H1 (cell line): ENCODE results near the gene SOCS6.

ENCODE experiments used
- CREB1 ChIP-seq: IDR thresholded peaks from 2 replicates; pipeline ENCODE4 v1.6.1; 2012; ENCODE audit warnings: inconsistent platforms
- CTCF ChIP-seq, 3 experiments: IDR thresholded peaks; 1 replicate in 2 of 3; 2 replicates in 1 of 3; pipeline versions ENCODE4 v1.5.1 to v1.6.1; 2011; ENCODE audit warnings: low read length in 3 of 3, mild to moderate bottlenecking in 3 of 3, inconsistent platforms in 2 of 3, low read depth in 1 of 3, moderate library complexity in 1 of 3; ENCODE audit not compliant: insufficient read depth in 1 of 3; ENCODE audit errors: control extremely low read depth in 1 of 3
- EP300 ChIP-seq, 2 experiments: IDR thresholded peaks; 1 replicate in 1 of 2; 2 replicates in 1 of 2; pipeline ENCODE4 v1.6.1; 2011 to 2012; ENCODE audit warnings: low read depth in 2 of 2, low read length in 2 of 2, mild to moderate bottlenecking in 2 of 2, borderline replicate concordance in 1 of 2, inconsistent platforms in 1 of 2, moderate library complexity in 1 of 2
- HDAC6 ChIP-seq: IDR thresholded peaks from one replicate; pipeline ENCODE4 v1.7.1; 2012; ENCODE audit warnings: low read depth, mild to moderate bottlenecking, inconsistent platforms, low read length, moderate library complexity
- JUN ChIP-seq: IDR thresholded peaks from 2 replicates; pipeline ENCODE4 v1.6.1; 2011; ENCODE audit warnings: low read depth, mild to moderate bottlenecking, improper control_type of control experiment, low read length
- MAFK ChIP-seq: IDR thresholded peaks from 2 replicates; pipeline ENCODE4 v1.6.1; 2012; ENCODE audit warnings: low read depth, mild to moderate bottlenecking, improper control_type of control experiment, low read length
- MAX ChIP-seq: IDR thresholded peaks from 2 replicates; pipeline ENCODE4 v1.6.1; 2012; ENCODE audit warnings: inconsistent platforms
- POLR2A ChIP-seq, 2 experiments: IDR thresholded peaks; 1 replicate in 1 of 2; 2 replicates in 1 of 2; pipeline ENCODE4 v1.6.1; 2011; ENCODE audit warnings: low read depth in 2 of 2, low read length in 2 of 2, mild to moderate bottlenecking in 2 of 2; ENCODE audit errors: control extremely low read depth in 1 of 2
- POLR2AphosphoS5 ChIP-seq: IDR thresholded peaks from 2 replicates; pipeline ENCODE4 v1.6.1; 2011; ENCODE audit warnings: low read depth, low read length
- RAD21 ChIP-seq, 2 experiments: IDR thresholded peaks in 1 of 2; conservative IDR thresholded peaks in 1 of 2; 2 replicates each; pipeline ENCODE4 v1.6.1; 2011; ENCODE audit warnings: low read depth in 2 of 2, low read length in 2 of 2, improper control_type of control experiment in 1 of 2, inconsistent platforms in 1 of 2, mild to moderate bottlenecking in 1 of 2, moderate library complexity in 1 of 2
- RFX5 ChIP-seq: IDR thresholded peaks from 2 replicates; pipeline ENCODE4 v1.6.1; 2011; ENCODE audit warnings: low read depth, low read length, improper control_type of control experiment, borderline replicate concordance
- SIX5 ChIP-seq: IDR thresholded peaks from 2 replicates; pipeline ENCODE4 v1.6.1; 2011; ENCODE audit warnings: mild to moderate bottlenecking, low read depth, low read length
- YY1 ChIP-seq: IDR thresholded peaks from 2 replicates; pipeline ENCODE4 v1.6.1; 2011; ENCODE audit warnings: low read depth, mild to moderate bottlenecking, low read length
- ZNF274 ChIP-seq: IDR thresholded peaks from 2 replicates; pipeline ENCODE4 v1.7.0; 2012; ENCODE audit warnings: low read length, borderline replicate concordance; ENCODE audit errors: extremely low read depth

GRCh38 chr18:70271742-70272141 lies 17.1 kb upstream of the SOCS6 start:
- no peak for TF ChIP-seq CTCF (IDR thresholded peaks at IDR 0.05; ENCODE audit: control extremely low read depth in 1 of 3, insufficient read depth in 1 of 3, low read depth in 1 of 3, low read length in 3 of 3)
- TF ChIP-seq RAD21 (IDR thresholded peaks at IDR 0.05 in 1 of 2, conservative IDR thresholded peaks at IDR 0.05 in 1 of 2; ENCODE audit: low read depth in 2 of 2, low read length in 2 of 2), result no peak
- no peak for TF ChIP-seq POLR2AphosphoS5
- no peak for TF ChIP-seq SIX5
- no peak for TF ChIP-seq YY1
- no peak for TF ChIP-seq CREB1
- TF ChIP-seq ZNF274, result no peak
- no peak for TF ChIP-seq EP300 (IDR thresholded peaks at IDR 0.05; ENCODE audit: borderline replicate concordance in 1 of 2, low read depth in 2 of 2, low read length in 2 of 2)
- TF ChIP-seq POLR2A (IDR thresholded peaks at IDR 0.05; ENCODE audit: control extremely low read depth in 1 of 2, low read depth in 2 of 2, low read length in 2 of 2), result no peak
- no peak for TF ChIP-seq HDAC6
- no peak for TF ChIP-seq RFX5
- no peak for TF ChIP-seq JUN
- no peak for TF ChIP-seq MAFK
- no peak for TF ChIP-seq MAX
